BJ (cell line): ENCODE data around the gene GSE1. TPM values are rescaled to one million over a fixed set of nuclear protein-coding genes. Genes with fewer than 3 reads are reported as not detected.

Experiments used
- CTCF ChIA-PET: fragments of 350-600 bp; formaldehyde crosslinking; extraction: SDS; loops from one replicate; lab custom pipeline; 2021; ENCODE audit warnings: antibody characterized with exemption, inconsistent platforms; lab: Yijun Ruan, JAX
- POLR2A ChIA-PET: fragments of 300-600 bp; sonication (Branson Sonifier 250); formaldehyde crosslinking; extraction: SDS; loops from one replicate; lab custom pipeline; 2021; ENCODE audit warnings: antibody characterized with exemption; lab: Charles Lee
- DNase-seq: peaks from one replicate; pipeline ENCODE4 v3.0.0-alpha.2; 2011; ENCODE audit warnings: low read depth
- H3K27me3 ChIP-seq: 2 replicates; pipeline ENCODE4 v1.6.0; 2011; ENCODE audit warnings: low read length; ENCODE audit not compliant: control insufficient read depth, insufficient read depth
- H3K36me3 ChIP-seq: 2 replicates; pipeline ENCODE4 v1.5.1; 2011; ENCODE audit warnings: low read length; ENCODE audit not compliant: control insufficient read depth, insufficient read depth
- H3K4me3 ChIP-seq: 2 replicates; pipeline ENCODE4 v1.5.1; 2011; ENCODE audit warnings: low read depth, mild to moderate bottlenecking, control low read depth, low read length
- CTCF ChIP-seq: IDR thresholded peaks from 2 replicates; pipeline ENCODE4 v1.5.1; 2011; ENCODE audit warnings: low read depth, mild to moderate bottlenecking, control low read depth, inconsistent platforms, low read length, moderate library complexity; ENCODE audit not compliant: insufficient read depth
- polyA plus RNA-seq: library from polyadenylated mRNA; depleted of rRNA; stranded (reverse); fragments of >200 nt; gene quantifications from 2 replicates; pipeline ENCODE4 v1.2.3, GENCODE V29; 2011

Gene GSE1
- polyA plus RNA-seq, 1 experiment, result 16.2 TPM

GRCh38 chr16:85607796-85608514, 5.2 kb upstream of the GSE1 start:
- ChIA-PET POLR2A (no interaction called here), CTCF (interaction anchor here (0.9 kb wide), 1 partner anchor 54 kb away, joined by 3 read pairs; no protein-coding TSS in a partner anchor)
- DNase-seq, result no peak

GRCh38 chr16:85608515-85608885, 4.6 kb upstream of the GSE1 start:
- ChIA-PET CTCF (interaction anchor here (0.9 to 2.8 kb wide), 3 partner anchors 8 to 188 kb away, joined by 3 to 26 read pairs (median 4); no protein-coding TSS in a partner anchor), POLR2A (no interaction called here)
- H3K4me3 ChIP-seq, result no peak overlapping the region
- H3K27me3 ChIP-seq, result no peaks in the 10 kb centered on the region
- TF ChIP-seq CTCF, result no peak
- H3K36me3 ChIP-seq, result peaks cover 1% of the 10 kb centered on the region; the same call in 1 of the 2 replicates
- DNase-seq, result no peak

More at GRCh38 chr16:85607796-85608514, 5.2 kb upstream of the GSE1 start:
- TF ChIP-seq CTCF, result no peak
- H3K4me3 ChIP-seq, result no peak overlapping the region
- peaks cover 1% of the 10 kb centered on the region; the same call in 1 of the 2 replicates for H3K36me3 ChIP-seq
- H3K27me3 ChIP-seq, result no peaks in the 10 kb centered on the region

DNA sequence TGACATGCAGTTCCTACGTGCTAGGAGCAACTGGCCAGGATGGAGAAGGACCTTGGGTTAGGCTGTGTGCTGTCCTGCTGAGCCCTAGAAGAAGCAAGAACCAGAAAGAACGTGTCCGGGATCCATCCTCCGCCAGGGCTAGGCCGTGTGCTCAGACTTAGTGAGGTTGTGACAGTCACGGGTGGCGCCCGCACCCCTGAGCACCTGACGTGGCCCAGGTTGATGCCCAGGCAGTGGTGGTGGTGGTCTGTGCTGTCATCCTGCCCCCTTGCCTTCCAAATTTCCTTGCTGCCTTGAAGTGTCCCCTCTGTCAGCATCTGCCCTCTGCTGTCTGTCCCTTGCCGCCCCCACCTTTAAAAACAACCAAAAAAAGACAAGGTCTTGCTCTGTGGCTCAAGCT, 4.2 kb upstream of the GSE1 start:
- Histone ChIP-seq H3K27me3 (no peaks in the 10 kb centered on the region), H3K36me3 (peaks cover 1% of the 10 kb centered on the region; the same call in 1 of the 2 replicates), H3K4me3 (no peak overlapping the region)
- POLR2A ChIA-PET, result no interaction called here
- DNase-seq, result no peak
- CTCF ChIA-PET, result interaction anchor here (0.6 to 2.8 kb wide), 15 partner anchors 8 to 494 kb away, joined by 3 to 26 read pairs (median 4); no protein-coding TSS in a partner anchor
- TF ChIP-seq CTCF, result no peak

- no peaks in the 10 kb centered on the region; the same call in 1 of the 2 replicates for H3K36me3 ChIP-seq
- DNase-seq, result no peak
- ChIA-PET CTCF (interaction anchor here (0.6 to 2.8 kb wide), 23 partner anchors 9 to 495 kb away, joined by 3 to 26 read pairs (median 4); no protein-coding TSS in a partner anchor), POLR2A (no interaction called here)
- H3K27me3 ChIP-seq, result no peaks in the 10 kb centered on the region
- no peak overlapping the region for H3K4me3 ChIP-seq
- TF ChIP-seq CTCF, result no peak
These were observed 3.6 kb upstream of the GSE1 start for GRCh38 chr16:85609539-85609938.

- H3K4me3 ChIP-seq, result no peak overlapping the region
- no peaks in the 10 kb centered on the region; the same call in 1 of the 2 replicates for H3K36me3 ChIP-seq
- no peaks in the 10 kb centered on the region for H3K27me3 ChIP-seq
- POLR2A ChIA-PET, result no interaction called here
- no peak for TF ChIP-seq CTCF
- CTCF ChIA-PET, result interaction anchor here (0.6 to 2.8 kb wide), 31 partner anchors 10 to 495 kb away, joined by 3 to 26 read pairs (median 4); no protein-coding TSS in a partner anchor
- DNase-seq, result no peak
These were observed 3.1 kb upstream of the GSE1 start for GRCh38 chr16:85610059-85610445.
